ENCODE results near the gene WIPI1.

GRCh38 chr17:68498479-68499326 is 41.4 kb upstream of the WIPI1 start:
- TF ChIP-seq NFRKB (IDR thresholded peaks at IDR 0.05) (no peak), BHLHE40 (IDR thresholded peaks at IDR 0.05; ENCODE audit: borderline replicate concordance) (no peak), LEF1 (IDR thresholded peaks at IDR 0.05; ENCODE audit: borderline replicate concordance) (no peak), ZNF384 (IDR thresholded peaks at IDR 0.05) (no peak), HDGF (IDR thresholded peaks at IDR 0.05; ENCODE audit: borderline replicate concordance) (no peak), TARDBP (IDR thresholded peaks at IDR 0.05) (no peak), FOXA1 (IDR thresholded peaks at IDR 0.05) (no peak), FOXM1 (IDR thresholded peaks at IDR 0.05; ENCODE audit: borderline replicate concordance) (no peak), ELF4 (IDR thresholded peaks at IDR 0.05) (no peak), FOXK2 (IDR thresholded peaks at IDR 0.05) (no peak), L3MBTL2 (conservative IDR thresholded peaks at IDR 0.05) (no peak), PKNOX1 (IDR thresholded peaks at IDR 0.05) (no peak)

All from HEK293T (cell line).